Measurements from ENCODE around the gene LNPEP.

Gene LNPEP

DNA sequence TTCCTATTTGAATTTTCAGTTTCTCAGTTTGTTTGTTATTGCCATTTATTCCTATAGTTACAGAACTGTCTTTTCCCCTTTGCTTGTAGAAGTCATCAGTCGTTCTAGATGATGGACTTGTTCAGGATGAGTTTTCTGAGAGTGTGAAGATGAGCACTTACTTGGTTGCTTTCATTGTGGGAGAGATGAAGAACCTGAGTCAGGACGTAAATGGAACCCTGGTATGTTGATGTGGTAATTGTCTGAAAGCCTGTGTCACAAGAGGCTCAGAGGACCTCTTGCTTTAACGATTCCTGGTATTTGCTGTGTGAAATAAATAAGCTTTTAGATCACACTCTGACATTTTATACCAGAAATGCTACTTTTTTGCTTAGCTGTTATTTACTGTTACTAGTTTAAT, 50.6 kb downstream of the LNPEP start:
- H3K23ac ChIP-seq (ENCODE audit: low read depth, low read length, poor library complexity) = no peak overlapping the region
- H3K27me3 ChIP-seq (ENCODE audit: control insufficient read depth in 3 of 3, insufficient read depth in 3 of 3, low read depth in 1 of 3, low read length in 3 of 3) = no peaks in the 10 kb centered on the region
- H3K4me1 ChIP-seq (ENCODE audit: control insufficient read depth in 2 of 2, insufficient read depth in 1 of 2, low read depth in 1 of 2, low read length in 2 of 2) = no peaks in the 10 kb centered on the region
- no peak overlapping the region for H3K4ac ChIP-seq (ENCODE audit: low read length)
- no peak overlapping the region for H4K8ac ChIP-seq (ENCODE audit: low read depth, low read length)
- no peak overlapping the region for H3K27ac ChIP-seq (replicated peaks; ENCODE audit: low read length)
- H3K9ac ChIP-seq (ENCODE audit: low read depth, low read length, poor library complexity) = no peak overlapping the region
- no peak overlapping the region for H3K18ac ChIP-seq (ENCODE audit: low read length)
- no peak overlapping the region for H2BK15ac ChIP-seq (ENCODE audit: low read length)
- H2AK5ac ChIP-seq (ENCODE audit: low read depth, low read length) = no peak overlapping the region
- no CpG with 5 or more reads among the region's 3 CpGs for WGBS, 2 donors (ENCODE audit: extremely low coverage in 2 of 2, insufficient read length in 2 of 2, insufficient replicate concordance in 1 of 2)
- no peak for DNase-seq (ENCODE audit: low spot score)
- no peak overlapping the region for H2BK120ac ChIP-seq (ENCODE audit: low read depth, low read length)
- H2AFZ ChIP-seq (ENCODE audit: low read length) = no peak overlapping the region
- no peak overlapping the region for H4K91ac ChIP-seq (ENCODE audit: low read depth, low read length, poor library complexity)
- no peak overlapping the region for H3K4me2 ChIP-seq (ENCODE audit: insufficient read depth, low read length, poor library complexity, severe bottlenecking)
- no peak overlapping the region for H2BK12ac ChIP-seq (ENCODE audit: low read length)
- no peaks in the 10 kb centered on the region for H3K79me1 ChIP-seq (ENCODE audit: low read depth, low read length)
- H3K14ac ChIP-seq (ENCODE audit: low read length) = no peak overlapping the region
- H3K9me3 ChIP-seq (replicated peaks in 1 of 2; ENCODE audit: control insufficient read depth in 2 of 2, insufficient read depth in 1 of 2, low read depth in 1 of 2, low read length in 2 of 2) = no peaks in the 10 kb centered on the region
- peaks cover 0 to 8% of the 10 kb centered on the region in 2 donors for H3K36me3 ChIP-seq (replicated peaks in 1 of 2; ENCODE audit: control insufficient read depth in 2 of 2, insufficient read depth in 2 of 2, low read length in 2 of 2)
- H3K4me3 ChIP-seq (ENCODE audit: low read length in 2 of 2) = no peak overlapping the region
- H2BK5ac ChIP-seq (ENCODE audit: low read length) = no peak overlapping the region

DNA sequence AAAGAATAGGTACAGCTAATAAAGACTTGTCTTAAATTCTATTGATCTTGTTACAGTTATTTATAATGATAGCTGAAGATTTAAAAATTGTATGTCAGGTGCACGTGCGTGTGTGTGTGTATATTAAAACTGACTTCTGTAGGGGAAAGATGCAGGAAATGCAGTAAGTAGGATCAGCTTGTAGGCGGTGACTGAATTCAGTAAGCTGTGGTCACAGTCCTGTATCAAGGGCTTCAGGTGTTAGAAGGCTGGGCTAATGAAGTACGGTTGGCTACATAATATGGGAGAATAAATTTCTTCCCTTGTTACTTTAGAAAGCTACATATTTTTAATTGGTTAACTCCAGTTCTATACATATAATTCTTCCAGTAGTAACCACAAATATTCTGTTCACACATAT, 54.2 kb downstream of the LNPEP start:
- Histone ChIP-seq H3K9ac (ENCODE audit: low read depth, low read length, poor library complexity) (no peak overlapping the region), H3K27me3 (ENCODE audit: control insufficient read depth in 3 of 3, insufficient read depth in 3 of 3, low read depth in 1 of 3, low read length in 3 of 3) (no peaks in the 10 kb centered on the region), H3K79me1 (ENCODE audit: low read depth, low read length) (no peaks in the 10 kb centered on the region), H3K4me1 (ENCODE audit: control insufficient read depth in 2 of 2, insufficient read depth in 1 of 2, low read depth in 1 of 2, low read length in 2 of 2) (no peaks in the 10 kb centered on the region), H3K4me3 (ENCODE audit: low read length in 2 of 2) (no peak overlapping the region), H3K18ac (ENCODE audit: low read length) (no peak overlapping the region), H3K4ac (ENCODE audit: low read length) (no peak overlapping the region), H3K27ac (replicated peaks; ENCODE audit: low read length) (no peak overlapping the region), H2AFZ (ENCODE audit: low read length) (no peak overlapping the region), H2BK120ac (ENCODE audit: low read depth, low read length) (no peak overlapping the region), H3K23ac (ENCODE audit: low read depth, low read length, poor library complexity) (no peak overlapping the region), H2AK5ac (ENCODE audit: low read depth, low read length) (no peak overlapping the region), H3K14ac (ENCODE audit: low read length) (no peak overlapping the region), H4K91ac (ENCODE audit: low read depth, low read length, poor library complexity) (no peak overlapping the region), H2BK12ac (ENCODE audit: low read length) (no peak overlapping the region), H3K36me3 (replicated peaks in 1 of 2; ENCODE audit: control insufficient read depth in 2 of 2, insufficient read depth in 2 of 2, low read length in 2 of 2) (peaks cover 0 to 8% of the 10 kb centered on the region in 2 donors), H3K4me2 (ENCODE audit: insufficient read depth, low read length, poor library complexity, severe bottlenecking) (no peak overlapping the region), H2BK15ac (ENCODE audit: low read length) (no peak overlapping the region), H3K9me3 (replicated peaks in 1 of 2; ENCODE audit: control insufficient read depth in 2 of 2, insufficient read depth in 1 of 2, low read depth in 1 of 2, low read length in 2 of 2) (no peaks in the 10 kb centered on the region), H4K8ac (ENCODE audit: low read depth, low read length) (no peak overlapping the region), H2BK5ac (ENCODE audit: low read length) (no peak overlapping the region)
- no peak for DNase-seq (ENCODE audit: low spot score)
- no CpG with 5 or more reads among the region's 4 CpGs for WGBS, 2 donors (ENCODE audit: extremely low coverage in 2 of 2, insufficient read length in 2 of 2, insufficient replicate concordance in 1 of 2)

DNA sequence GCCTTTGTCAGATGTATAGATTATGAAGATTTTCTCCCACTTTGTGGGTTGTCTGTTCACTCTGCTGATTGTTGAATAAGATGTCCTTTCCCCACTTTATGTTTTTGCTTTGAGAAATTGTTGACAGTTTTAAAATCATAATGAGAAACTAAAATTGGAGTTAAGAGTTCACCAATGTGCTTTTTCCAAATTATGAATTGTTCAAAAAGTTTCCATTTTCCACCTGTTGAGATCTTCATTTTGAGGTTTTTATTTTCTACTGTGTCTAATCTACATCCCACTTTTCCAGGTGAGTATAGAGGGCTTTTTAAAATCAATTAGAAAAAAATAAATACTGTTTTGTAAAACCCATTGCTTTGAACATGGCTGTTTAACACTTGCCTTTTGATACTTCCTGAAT, 55.8 kb downstream of the LNPEP start:
- Histone ChIP-seq H2BK120ac (ENCODE audit: low read depth, low read length) (no peak overlapping the region), H2BK12ac (ENCODE audit: low read length) (no peak overlapping the region), H3K23ac (ENCODE audit: low read depth, low read length, poor library complexity) (no peak overlapping the region), H3K27ac (replicated peaks; ENCODE audit: low read length) (no peak overlapping the region), H2AK5ac (ENCODE audit: low read depth, low read length) (no peak overlapping the region), H3K18ac (ENCODE audit: low read length) (no peak overlapping the region), H3K9ac (ENCODE audit: low read depth, low read length, poor library complexity) (no peak overlapping the region), H3K4me2 (ENCODE audit: insufficient read depth, low read length, poor library complexity, severe bottlenecking) (no peak overlapping the region), H3K4me3 (ENCODE audit: low read length in 2 of 2) (no peak overlapping the region), H3K27me3 (ENCODE audit: control insufficient read depth in 3 of 3, insufficient read depth in 3 of 3, low read depth in 1 of 3, low read length in 3 of 3) (no peaks in the 10 kb centered on the region), H2BK5ac (ENCODE audit: low read length) (no peak overlapping the region), H3K79me1 (ENCODE audit: low read depth, low read length) (no peaks in the 10 kb centered on the region), H3K14ac (ENCODE audit: low read length) (no peak overlapping the region), H3K4ac (ENCODE audit: low read length) (no peak overlapping the region), H3K9me3 (replicated peaks in 1 of 2; ENCODE audit: control insufficient read depth in 2 of 2, insufficient read depth in 1 of 2, low read depth in 1 of 2, low read length in 2 of 2) (no peaks in the 10 kb centered on the region), H2BK15ac (ENCODE audit: low read length) (no peak overlapping the region), H4K91ac (ENCODE audit: low read depth, low read length, poor library complexity) (no peak overlapping the region), H4K8ac (ENCODE audit: low read depth, low read length) (no peak overlapping the region), H3K4me1 (ENCODE audit: control insufficient read depth in 2 of 2, insufficient read depth in 1 of 2, low read depth in 1 of 2, low read length in 2 of 2) (no peaks in the 10 kb centered on the region), H3K36me3 (replicated peaks in 1 of 2; ENCODE audit: control insufficient read depth in 2 of 2, insufficient read depth in 2 of 2, low read length in 2 of 2) (peaks cover 0 to 4% of the 10 kb centered on the region in 2 donors), H2AFZ (ENCODE audit: low read length) (no peak overlapping the region)
- DNase-seq (ENCODE audit: low spot score) = no peak

DNA sequence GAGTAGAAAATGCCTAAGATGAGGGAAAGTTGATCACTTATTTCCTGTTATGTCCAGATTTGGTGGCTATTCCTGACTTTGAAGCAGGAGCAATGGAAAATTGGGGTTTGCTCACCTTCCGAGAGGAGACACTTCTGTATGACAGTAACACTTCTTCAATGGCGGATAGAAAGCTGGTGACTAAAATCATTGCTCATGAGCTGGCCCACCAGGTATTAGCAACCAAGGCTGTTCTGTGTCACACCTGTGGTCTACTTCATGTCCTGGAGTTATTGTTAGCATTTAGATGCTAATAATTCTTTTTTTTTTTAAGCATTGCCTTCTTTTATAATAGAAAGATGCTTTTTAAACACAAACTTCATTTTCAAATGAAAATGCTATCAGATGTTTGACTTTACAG, 57.9 kb downstream of the LNPEP start:
- Histone ChIP-seq H3K23ac (ENCODE audit: low read depth, low read length, poor library complexity) (no peak overlapping the region), H2BK12ac (ENCODE audit: low read length) (no peak overlapping the region), H3K4me2 (ENCODE audit: insufficient read depth, low read length, poor library complexity, severe bottlenecking) (no peak overlapping the region), H2BK15ac (ENCODE audit: low read length) (no peak overlapping the region), H3K27me3 (ENCODE audit: control insufficient read depth in 3 of 3, insufficient read depth in 3 of 3, low read depth in 1 of 3, low read length in 3 of 3) (no peaks in the 10 kb centered on the region), H3K18ac (ENCODE audit: low read length) (no peak overlapping the region), H3K36me3 (replicated peaks in 1 of 2; ENCODE audit: control insufficient read depth in 2 of 2, insufficient read depth in 2 of 2, low read length in 2 of 2) (peaks cover 0 to 7% of the 10 kb centered on the region in 2 donors), H3K27ac (replicated peaks; ENCODE audit: low read length) (no peak overlapping the region), H2AFZ (ENCODE audit: low read length) (no peak overlapping the region), H2BK5ac (ENCODE audit: low read length) (no peak overlapping the region), H3K9me3 (replicated peaks in 1 of 2; ENCODE audit: control insufficient read depth in 2 of 2, insufficient read depth in 1 of 2, low read depth in 1 of 2, low read length in 2 of 2) (no peaks in the 10 kb centered on the region), H3K4ac (ENCODE audit: low read length) (no peak overlapping the region), H2BK120ac (ENCODE audit: low read depth, low read length) (no peak overlapping the region), H2AK5ac (ENCODE audit: low read depth, low read length) (no peak overlapping the region), H4K8ac (ENCODE audit: low read depth, low read length) (no peak overlapping the region), H3K9ac (ENCODE audit: low read depth, low read length, poor library complexity) (no peak overlapping the region), H3K4me1 (ENCODE audit: control insufficient read depth in 2 of 2, insufficient read depth in 1 of 2, low read depth in 1 of 2, low read length in 2 of 2) (no peaks in the 10 kb centered on the region), H3K14ac (ENCODE audit: low read length) (no peak overlapping the region), H3K4me3 (ENCODE audit: low read length in 2 of 2) (no peak overlapping the region), H4K91ac (ENCODE audit: low read depth, low read length, poor library complexity) (no peak overlapping the region), H3K79me1 (ENCODE audit: low read depth, low read length) (no peaks in the 10 kb centered on the region)
- WGBS, 2 donors (ENCODE audit: extremely low coverage in 2 of 2, insufficient read length in 2 of 2, insufficient replicate concordance in 1 of 2) = no CpG with 5 or more reads among the region's 2 CpGs
- no peak for DNase-seq (ENCODE audit: low spot score)

All from neuronal stem cell (in vitro differentiated cells).